CD8-positive, alpha-beta memory T cell (primary cell): ENCODE results near the gene LRP10. TPM values are rescaled to one million over a fixed set of nuclear protein-coding genes. Genes with fewer than 3 reads are reported as not detected.
"Not testable (repeated sequence)": the region's sequence is repeated elsewhere in the genome, so short reads cannot be mapped to it uniquely, and the experiment has no call there.

ENCODE experiments used
- CTCF ChIA-PET: fragments of 350-600 bp; sonication (Branson Sonifier 250); formaldehyde crosslinking; loops from one replicate; lab custom pipeline; 2021; ENCODE audit warnings: antibody characterized with exemption; lab: Charles Lee
- POLR2A ChIA-PET: fragments of 350-600 bp; sonication (Branson Sonifier 250); formaldehyde crosslinking; loops from one replicate; lab custom pipeline; 2021; ENCODE audit warnings: antibody characterized with exemption; lab: Charles Lee
- DNase-seq, 5 donors: peaks; one replicate each; pipeline versions ENCODE4 v3.0.0 to v3.0.0-alpha.2; 2020 to 2022; ENCODE audit warnings: mixed read lengths in 1 of 5
- H3K27ac ChIP-seq: one replicate; pipeline ENCODE4 v1.7.0; 2013; ENCODE audit warnings: low read depth, mild to moderate bottlenecking, low read length, moderate library complexity
- H3K27me3 ChIP-seq: 2 replicates; pipeline ENCODE4 v1.7.0; 2013; ENCODE audit warnings: low read length, mild to moderate bottlenecking; ENCODE audit not compliant: insufficient read depth, poor library complexity, severe bottlenecking
- H3K36me3 ChIP-seq: 2 replicates; pipeline ENCODE4 v1.7.0; 2013; ENCODE audit warnings: mild to moderate bottlenecking, low read length, moderate library complexity; ENCODE audit not compliant: insufficient read depth
- H3K4me1 ChIP-seq: 2 replicates; pipeline ENCODE4 v1.7.0; 2013; ENCODE audit warnings: mild to moderate bottlenecking, low read length, moderate library complexity; ENCODE audit not compliant: insufficient read depth
- H3K4me3 ChIP-seq: 2 replicates; pipeline ENCODE4 v1.7.0; 2013; ENCODE audit warnings: mild to moderate bottlenecking, low read length
- H3K9me3 ChIP-seq: 2 replicates; pipeline ENCODE4 v1.7.0; 2013; ENCODE audit warnings: mild to moderate bottlenecking, low read length
- H3K27ac Mint-ChIP-seq, 8 donors: one replicate each; pipeline ENCODE4 v1.8.0; 2020 to 2021; ENCODE audit warnings: mixed read lengths in 8 of 8, mild to moderate bottlenecking in 6 of 8, inconsistent platforms in 3 of 8, moderate library complexity in 3 of 8
- H3K27me3 Mint-ChIP-seq, 2 donors: one replicate each; pipeline ENCODE4 v1.8.0; 2020 to 2021; ENCODE audit warnings: mixed read lengths in 2 of 2, mild to moderate bottlenecking in 1 of 2, moderate library complexity in 1 of 2
- H3K36me3 Mint-ChIP-seq, 3 donors: one replicate each; pipeline ENCODE4 v1.8.0; 2020 to 2021; ENCODE audit warnings: mixed read lengths in 3 of 3, inconsistent platforms in 1 of 3, mild to moderate bottlenecking in 1 of 3
- H3K4me1 Mint-ChIP-seq, 3 donors: one replicate each; pipeline ENCODE4 v1.8.0; 2020 to 2021; ENCODE audit warnings: mixed read lengths in 3 of 3, inconsistent platforms in 1 of 3, mild to moderate bottlenecking in 1 of 3
- H3K4me3 Mint-ChIP-seq, 7 donors: one replicate each; pipeline ENCODE4 v1.8.0; 2020 to 2021; ENCODE audit warnings: mixed read lengths in 7 of 7, mild to moderate bottlenecking in 6 of 7, moderate library complexity in 4 of 7, inconsistent platforms in 2 of 7
- H3K9me3 Mint-ChIP-seq, 5 donors: one replicate each; pipeline ENCODE4 v1.8.0; 2020 to 2022; ENCODE audit warnings: mixed read lengths in 5 of 5, mild to moderate bottlenecking in 3 of 5, moderate library complexity in 2 of 5, inconsistent platforms in 1 of 5
- polyA plus RNA-seq: library from polyadenylated mRNA; unstranded; fragments of 300-500 nt; fragmentation: Illumina TruSeq; gene quantifications from one replicate; pipeline ENCODE4 v1.2.3, GENCODE V29; 2021
- total RNA-seq, 2 experiments: library from RNA; stranded (reverse); gene quantifications; one replicate each; pipeline ENCODE4 v1.2.3, GENCODE V29; 2021

LRP10 gene
- total and polyA plus RNA-seq, 3 experiments from 2014 or later, result 33.4 to 105 (median 38.1) TPM

GRCh38 chr14:22854963-22855724 lies 16.4 kb upstream of the LRP10 start:
- no peaks in the 10 kb centered on the region for H3K9me3 Mint-ChIP-seq
- H3K4me1 Mint-ChIP-seq, result peaks cover 15 to 28% (median 24%) of the 10 kb centered on the region in 3 donors
- H3K27ac ChIP-seq, result no peak overlapping the region
- ChIA-PET CTCF (interaction anchor here (0.7 to 8.2 kb wide), 17 partner anchors 9 to 299 kb away, joined by 3 to 149 read pairs (median 6); partner anchors contain the start of genes LRP10 and MRPL52), POLR2A (interaction anchor here (0.5 to 0.7 kb wide), 2 partner anchors 16 to 57 kb away, joined by 3 to 5 read pairs; no protein-coding TSS in a partner anchor)
- no peak overlapping the region for H3K4me3 Mint-ChIP-seq
- peaks cover 6% of the 10 kb centered on the region for H3K27me3 ChIP-seq
- H3K4me3 ChIP-seq, result no peak overlapping the region
- no peaks in the 10 kb centered on the region for H3K36me3 ChIP-seq
- DNase-seq, result no peak
- peaks cover 26% of the 10 kb centered on the region for H3K4me1 ChIP-seq
- H3K27ac Mint-ChIP-seq, result no peak overlapping the region
- no peaks in the 10 kb centered on the region for H3K9me3 ChIP-seq
- H3K27me3 Mint-ChIP-seq, result peaks cover 12 to 28% of the 10 kb centered on the region in 2 donors
- H3K36me3 Mint-ChIP-seq, result no peaks in the 10 kb centered on the region

GRCh38 chr14:22856428-22856827 lies 15.1 kb upstream of the LRP10 start:
- Histone ChIP-seq H3K27ac (no peak overlapping the region), H3K36me3 (no peaks in the 10 kb centered on the region), H3K4me3 (no peak overlapping the region), H3K9me3 (no peaks in the 10 kb centered on the region), H3K27me3 (peaks cover 6% of the 10 kb centered on the region), H3K4me1 (peaks cover 26% of the 10 kb centered on the region)
- Mint-ChIP-seq H3K27ac (peak overlapping the region in 2 of 8 donors; percentile 8 to 93), H3K27me3 (peaks cover 24 to 31% of the 10 kb centered on the region in 2 donors), H3K9me3 (no peaks in the 10 kb centered on the region), H3K4me3 (peak overlapping the region in 1 of 7 donors; percentile 48), H3K36me3 (no peaks in the 10 kb centered on the region), H3K4me1 (peaks cover 15 to 28% (median 24%) of the 10 kb centered on the region in 3 donors)
- POLR2A ChIA-PET, result no interaction called here
- CTCF ChIA-PET, result interaction anchor here (6.0 kb wide), 1 partner anchor 24 kb away, joined by 66 read pairs; the partner anchor contains the start of gene MRPL52
- DNase-seq, result no peak

GRCh38 chr14:22860377-22860776 lies 11.2 kb upstream of the LRP10 start:
- Mint-ChIP-seq H3K4me1 (peaks cover 11 to 25% (median 18%) of the 10 kb centered on the region in 3 donors), H3K4me3 (peak overlapping the region in 1 of 7 donors; percentile 36), H3K27me3 (peaks cover 25 to 29% of the 10 kb centered on the region in 2 donors)
- DNase-seq, H3K27ac Mint-ChIP-seq, H3K9me3 ChIP-seq, H3K9me3 Mint-ChIP-seq, H3K27ac ChIP-seq, H3K36me3 Mint-ChIP-seq, H3K27me3 ChIP-seq, H3K4me3 ChIP-seq, H3K36me3 ChIP-seq: not testable (repeated sequence)
- H3K4me1 ChIP-seq, result peaks cover 14% of the 10 kb centered on the region
- POLR2A ChIA-PET, result interaction anchor here (0.6 kb wide), 1 partner anchor 101 kb away, joined by 3 read pairs; no protein-coding TSS in a partner anchor
- CTCF ChIA-PET, result interaction anchor here (0.7 to 4.0 kb wide), 4 partner anchors 9 to 40 kb away, joined by 3 to 26 read pairs (median 14); partner anchors contain the start of gene LRP10

- Mint-ChIP-seq H3K4me3 (peak overlapping the region in 1 of 7 donors; percentile 5), H3K27me3 (peaks cover 19 to 24% of the 10 kb centered on the region in 2 donors), H3K27ac (no peak overlapping the region), H3K9me3 (no peaks in the 10 kb centered on the region), H3K4me1 (peaks cover 11 to 20% (median 15%) of the 10 kb centered on the region in 3 donors), H3K36me3 (no peaks in the 10 kb centered on the region)
- Histone ChIP-seq H3K4me1 (peaks cover 14% of the 10 kb centered on the region), H3K4me3 (no peak overlapping the region), H3K9me3 (no peaks in the 10 kb centered on the region), H3K27ac (no peak overlapping the region), H3K36me3 (no peaks in the 10 kb centered on the region), H3K27me3 (no peaks in the 10 kb centered on the region)
- ChIA-PET POLR2A (no interaction called here), CTCF (interaction anchor here (1.2 to 6.1 kb wide), 5 partner anchors 9 to 291 kb away, joined by 3 to 42 read pairs (median 6); partner anchors contain the start of gene LRP10)
- DNase-seq, result no peak
Measured at GRCh38 chr14:22861651-22862050, 9.9 kb upstream of the LRP10 start.

GRCh38 chr14:22864979-22865378 lies 6.6 kb upstream of the LRP10 start:
- POLR2A ChIA-PET, result interaction anchor here (0.5 kb wide), 1 partner anchor 37 kb away, joined by 5 read pairs; no protein-coding TSS in a partner anchor
- H3K36me3 Mint-ChIP-seq, result no peaks in the 10 kb centered on the region

GRCh38 chr14:22865424-22866405 lies 5.8 kb upstream of the LRP10 start:
- POLR2A ChIA-PET, result interaction anchor here (0.5 kb wide), 1 partner anchor 37 kb away, joined by 5 read pairs; no protein-coding TSS in a partner anchor
- H3K4me3 ChIP-seq, result no peak overlapping the region
- H3K27ac Mint-ChIP-seq, result peak overlapping the region in 1 of 8 donors; percentile 42
- H3K4me1 Mint-ChIP-seq, result peaks cover 4 to 10% (median 9%) of the 10 kb centered on the region in 3 donors
- H3K4me1 ChIP-seq, result peaks cover 13% of the 10 kb centered on the region
- H3K36me3 ChIP-seq, result no peaks in the 10 kb centered on the region
- no peak for DNase-seq
- no peaks in the 10 kb centered on the region for H3K36me3 Mint-ChIP-seq
- no peaks in the 10 kb centered on the region for H3K9me3 Mint-ChIP-seq
- no peaks in the 10 kb centered on the region for H3K9me3 ChIP-seq
- no peaks in the 10 kb centered on the region for H3K27me3 ChIP-seq
- H3K27ac ChIP-seq, result no peak overlapping the region
- H3K4me3 Mint-ChIP-seq, result no peak overlapping the region
- H3K27me3 Mint-ChIP-seq, result peaks cover 9 to 10% of the 10 kb centered on the region in 2 donors
- CTCF ChIA-PET, result interaction anchor here (1.7 to 6.1 kb wide), 2 partner anchors 13 to 295 kb away, joined by 6 to 42 read pairs; no protein-coding TSS in a partner anchor

More at GRCh38 chr14:22864979-22865378, 6.6 kb upstream of the LRP10 start:
- Mint-ChIP-seq H3K9me3 (no peaks in the 10 kb centered on the region), H3K27me3 (peaks cover 10 to 14% of the 10 kb centered on the region in 2 donors), H3K4me3 (no peak overlapping the region), H3K4me1 (peaks cover 0 to 4% (median 4%) of the 10 kb centered on the region in 3 donors), H3K27ac (no peak overlapping the region)
- no peak for DNase-seq
- Histone ChIP-seq H3K4me3 (no peak overlapping the region), H3K36me3 (no peaks in the 10 kb centered on the region), H3K27me3 (no peaks in the 10 kb centered on the region), H3K27ac (no peak overlapping the region), H3K4me1 (peaks cover 6% of the 10 kb centered on the region), H3K9me3 (no peaks in the 10 kb centered on the region)
- CTCF ChIA-PET, result interaction anchor here (1.7 to 6.1 kb wide), 2 partner anchors 12 to 295 kb away, joined by 6 to 42 read pairs; no protein-coding TSS in a partner anchor

- Histone ChIP-seq H3K4me1 (peaks cover 14% of the 10 kb centered on the region), H3K36me3 (no peaks in the 10 kb centered on the region), H3K4me3 (no peak overlapping the region), H3K9me3 (no peaks in the 10 kb centered on the region), H3K27me3 (no peaks in the 10 kb centered on the region), H3K27ac (no peak overlapping the region)
- Mint-ChIP-seq H3K4me3 (no peak overlapping the region), H3K27ac (peak overlapping the region in 2 of 8 donors; percentile 5 to 9), H3K27me3 (peaks cover under 1 to 2% of the 10 kb centered on the region in 2 donors), H3K36me3 (peaks cover 0 to 2% (median 0%) of the 10 kb centered on the region in 3 donors), H3K9me3 (no peaks in the 10 kb centered on the region), H3K4me1 (peaks cover 8 to 17% (median 16%) of the 10 kb centered on the region in 3 donors)
- no peak for DNase-seq
- ChIA-PET POLR2A (no interaction called here), CTCF (interaction anchor here (6.1 kb wide), 1 partner anchor 14 kb away, joined by 42 read pairs; no protein-coding TSS in a partner anchor)
Measured at GRCh38 chr14:22866874-22867273, 4.7 kb upstream of the LRP10 start.
